HG03095 (cell line): ENCODE data around the gene PXDC1.
"Not testable (repeated sequence)": the region's sequence is repeated elsewhere in the genome, so short reads cannot be mapped to it uniquely, and the experiment has no call there.

ENCODE experiments used
- ATAC-seq: cut with Tn5 transposase; IDR thresholded peaks from one replicate; pipeline ENCODE4 v1.9.1; 2021; ENCODE audit warnings: moderate library complexity; ENCODE audit not compliant: unreplicated experiment

Gene PXDC1

DNA sequence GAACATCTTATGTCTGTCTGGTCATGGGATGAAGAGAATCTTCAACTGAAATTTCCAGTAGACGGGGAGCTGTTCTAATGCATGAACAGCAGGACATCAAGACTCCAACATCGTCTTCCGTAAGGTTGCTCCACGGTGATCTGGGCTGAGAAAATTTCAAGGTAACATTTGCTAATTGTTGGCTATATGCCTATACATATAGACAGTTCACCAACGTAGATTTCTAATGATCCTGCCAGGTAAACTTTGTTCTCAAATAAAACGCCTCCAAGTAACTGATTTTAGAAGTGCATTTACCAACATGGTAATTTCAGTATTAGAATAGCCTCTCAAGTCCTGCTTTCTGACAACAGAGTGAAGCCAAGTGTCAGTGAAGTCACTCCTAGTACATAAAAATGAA is 11.3 kb upstream of the PXDC1 start:
- no peak for ATAC-seq

DNA sequence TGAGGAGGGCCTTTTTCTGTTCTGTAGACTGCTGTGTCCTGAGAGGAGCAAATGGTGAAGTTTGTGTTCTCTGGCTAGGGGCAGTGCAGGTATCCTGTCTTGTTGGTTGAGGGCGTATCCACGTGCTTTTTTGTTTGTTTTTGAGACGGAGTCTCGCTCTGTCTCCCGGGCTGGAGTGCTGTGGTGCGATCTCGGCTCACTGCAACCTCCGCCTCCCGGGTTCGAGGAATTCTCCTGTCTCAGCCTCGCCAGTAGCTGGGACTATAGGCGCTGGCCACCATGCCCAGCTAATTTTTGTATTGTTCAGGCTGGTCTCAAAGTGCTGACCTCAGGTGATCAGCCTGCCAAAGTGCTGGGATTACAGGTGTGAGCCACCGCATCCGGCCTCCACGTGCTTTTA is 10.8 kb upstream of the PXDC1 start:
- no peak for ATAC-seq

DNA sequence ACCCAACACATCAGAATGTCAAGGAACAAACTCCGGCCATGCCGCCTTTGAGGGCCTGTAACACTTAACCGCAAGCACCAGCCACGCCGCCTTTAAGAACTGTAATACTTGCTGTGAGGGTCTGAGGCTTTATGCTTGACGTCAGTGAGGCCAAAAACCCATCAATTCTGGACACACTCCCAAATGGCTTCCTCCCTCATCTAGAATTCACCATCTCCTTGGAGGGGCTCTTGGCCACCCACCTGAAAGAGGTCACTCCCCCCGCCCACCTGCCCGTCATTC is 10.4 kb upstream of the PXDC1 start:
- ATAC-seq, result no peak

DNA sequence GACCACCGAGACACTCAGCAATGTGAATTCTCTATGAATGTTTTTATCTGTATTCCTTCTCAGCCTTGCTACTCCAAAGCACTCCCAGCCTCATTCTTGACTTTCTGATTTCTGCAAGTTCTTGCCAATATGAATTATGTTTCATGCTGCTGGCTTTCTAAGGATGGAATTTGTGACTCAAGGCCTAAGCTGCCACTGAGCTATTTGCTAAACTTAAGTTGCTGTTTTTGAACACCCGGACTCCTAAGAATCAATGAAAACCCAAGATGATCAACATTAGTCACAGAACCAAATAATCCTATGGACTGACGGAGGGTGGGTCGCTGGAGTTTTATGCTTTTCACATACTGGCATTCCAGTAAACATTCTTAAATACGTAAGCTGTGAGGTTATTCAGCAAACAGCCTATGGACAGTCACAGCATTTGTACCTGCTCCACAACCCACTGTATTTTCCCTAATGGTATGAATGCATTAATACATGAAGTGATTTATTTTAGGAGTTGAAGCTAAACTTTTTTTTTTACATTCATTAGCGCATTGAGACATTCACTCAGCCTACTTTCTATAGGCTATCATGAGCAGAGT is 8.2 kb upstream of the PXDC1 start:
- ATAC-seq, result no peak

DNA sequence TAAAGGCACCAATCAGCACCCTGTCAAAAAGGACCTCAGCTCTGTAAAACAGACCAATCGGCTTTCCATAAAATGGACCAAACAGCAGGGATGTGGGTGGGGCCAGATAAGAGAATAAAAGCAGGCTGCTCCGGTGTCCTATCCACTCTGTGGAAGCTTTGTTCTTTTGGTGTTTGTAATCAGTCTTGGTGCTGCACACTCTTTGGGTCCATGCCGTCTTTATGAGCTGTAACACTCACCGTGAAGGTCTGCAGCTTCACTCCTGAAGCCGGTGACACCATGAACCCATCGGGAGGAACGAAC is 7.3 kb upstream of the PXDC1 start:
- ATAC-seq, result no peak

DNA sequence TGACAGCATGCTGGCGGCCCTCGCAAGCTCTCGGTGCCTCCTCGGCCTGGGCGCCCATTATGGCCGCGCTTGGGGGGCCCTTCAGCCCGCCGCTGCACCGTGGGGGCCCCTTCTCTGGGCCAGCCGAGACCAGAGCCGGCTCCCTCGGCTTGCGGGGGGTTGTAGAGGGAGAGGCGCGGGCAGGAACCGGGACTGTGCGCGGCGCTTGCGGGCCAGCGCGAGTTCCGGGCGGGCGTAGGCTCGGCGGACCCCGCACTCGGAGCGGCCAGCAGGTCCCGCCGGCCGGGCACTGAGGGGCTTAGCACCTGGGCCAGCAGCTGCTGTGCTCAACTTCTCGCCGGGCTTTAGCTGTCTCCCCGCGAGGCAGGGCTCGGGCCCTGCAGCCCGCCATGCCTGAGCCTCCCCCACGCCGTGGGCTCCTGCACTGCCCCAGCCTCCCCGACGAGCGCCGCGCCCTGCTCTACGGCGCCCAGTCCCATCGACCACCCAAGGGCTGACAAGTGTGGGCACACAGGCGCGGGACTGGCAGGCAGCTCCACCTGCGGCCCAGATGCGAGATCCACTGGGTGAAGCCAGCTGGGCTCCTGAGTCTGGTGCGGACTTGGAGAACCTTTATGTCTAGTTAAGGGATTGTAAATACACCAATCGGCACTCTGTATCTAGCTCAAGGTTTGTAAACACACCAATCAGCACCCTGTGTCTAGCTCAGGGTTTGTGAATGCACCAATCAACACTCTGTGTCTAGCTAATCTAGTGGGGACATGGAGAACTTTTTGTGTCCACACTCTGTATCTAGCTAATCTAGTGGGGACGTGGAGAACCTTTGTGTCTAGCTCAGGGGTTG is 6.7 kb upstream of the PXDC1 start:
- ATAC-seq, result not testable (repeated sequence)

DNA sequence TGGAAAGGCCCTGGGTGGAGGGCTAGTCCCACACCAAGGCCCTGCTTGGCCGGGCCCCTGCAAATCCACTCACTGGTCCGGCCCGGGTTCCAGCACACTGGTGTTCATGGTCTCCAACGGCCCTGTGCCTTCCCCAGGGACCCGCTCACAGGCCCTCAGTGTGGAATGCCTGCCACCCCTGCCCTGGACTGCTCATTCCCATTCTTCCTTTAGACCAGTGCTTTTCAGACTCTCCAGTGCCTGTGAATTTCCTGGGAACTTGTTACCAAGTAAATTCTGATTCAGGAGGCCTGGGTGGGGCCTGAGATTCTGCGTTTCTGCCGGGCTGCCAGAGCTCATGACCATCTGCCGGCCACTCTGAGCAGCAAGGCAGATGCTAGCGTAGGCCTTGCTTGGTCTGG is 5.7 kb upstream of the PXDC1 start:
- no peak for ATAC-seq

DNA sequence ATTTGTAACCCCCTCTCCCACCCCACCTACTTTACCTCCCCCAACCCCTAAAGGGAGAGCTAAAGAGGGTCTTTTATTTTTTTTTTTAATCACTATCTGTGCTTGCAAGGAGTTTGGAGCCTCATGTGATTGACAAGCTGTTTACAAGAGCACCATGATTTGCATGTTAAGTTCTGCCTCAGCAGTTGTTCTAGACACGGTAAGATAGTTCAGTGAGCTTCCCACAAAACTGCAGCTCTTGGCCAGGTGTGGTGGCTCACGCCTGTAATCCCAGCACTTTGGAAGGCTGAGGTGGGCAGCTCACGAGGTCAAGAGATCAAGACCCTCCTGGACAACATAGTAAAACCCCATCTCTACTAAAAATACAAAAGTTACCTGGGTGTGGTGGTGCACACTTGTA is 5.0 kb upstream of the PXDC1 start:
- no peak for ATAC-seq

DNA sequence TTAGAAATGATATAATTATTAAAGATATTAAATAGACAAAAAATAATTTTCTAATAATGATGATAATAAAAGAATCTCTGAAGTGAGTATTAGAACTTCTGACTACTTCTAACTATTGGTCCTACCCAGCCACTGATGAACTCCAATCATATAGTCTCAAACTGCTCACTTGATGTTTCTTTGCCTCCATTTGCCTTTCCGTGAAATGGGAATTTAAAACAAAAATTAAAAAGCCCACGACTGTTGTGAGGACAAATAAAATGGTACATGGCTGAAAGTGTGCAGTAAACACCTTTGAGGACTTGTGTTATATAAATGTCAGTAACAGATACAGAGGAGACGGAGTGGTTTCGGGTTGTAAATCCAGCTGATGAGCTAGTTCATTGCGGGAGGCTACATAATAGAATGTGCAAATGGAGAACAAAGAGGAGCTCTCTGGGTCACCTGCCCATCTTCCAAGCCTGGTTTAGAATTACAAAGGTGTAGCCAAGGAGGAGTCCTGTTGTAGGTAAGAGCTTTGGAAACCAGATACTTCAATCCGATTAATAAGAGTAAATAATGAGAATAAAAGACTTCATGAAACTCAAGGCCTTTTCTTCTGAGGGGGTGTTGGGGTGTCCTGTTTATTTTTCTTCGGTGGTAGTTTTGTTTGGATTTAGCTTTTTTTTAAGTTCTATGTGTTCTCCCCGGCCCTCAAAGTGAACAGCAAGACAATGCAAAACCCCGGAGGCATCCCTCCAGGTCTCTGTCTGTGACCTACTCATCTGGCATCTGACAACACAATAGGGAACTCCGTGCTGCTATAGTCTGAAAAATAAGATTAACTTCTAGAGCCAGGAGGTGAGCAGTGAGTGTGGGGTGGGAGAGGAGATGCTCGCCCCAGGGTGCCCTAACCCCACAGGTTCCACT is 4.4 kb upstream of the PXDC1 start:
- no peak for ATAC-seq

DNA sequence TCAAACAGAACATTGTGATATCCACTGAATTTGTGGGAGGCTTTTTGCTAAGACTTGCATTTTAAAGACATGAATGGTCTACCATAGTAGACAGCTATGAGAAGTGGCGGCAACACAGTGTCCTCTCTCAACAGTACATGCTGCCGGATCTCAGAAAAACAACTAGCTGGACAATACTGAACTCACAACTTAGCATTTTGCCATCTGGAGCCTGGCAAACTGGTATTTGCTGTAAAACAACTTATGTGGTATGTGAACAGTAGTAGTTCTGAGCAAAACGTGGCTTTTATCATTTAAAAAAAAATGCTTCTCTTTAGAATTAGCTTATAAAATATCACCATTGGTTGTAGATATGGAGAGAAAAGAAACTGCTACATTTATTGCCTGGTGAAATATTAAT is 3.3 kb upstream of the PXDC1 start:
- ATAC-seq, result no peak

DNA sequence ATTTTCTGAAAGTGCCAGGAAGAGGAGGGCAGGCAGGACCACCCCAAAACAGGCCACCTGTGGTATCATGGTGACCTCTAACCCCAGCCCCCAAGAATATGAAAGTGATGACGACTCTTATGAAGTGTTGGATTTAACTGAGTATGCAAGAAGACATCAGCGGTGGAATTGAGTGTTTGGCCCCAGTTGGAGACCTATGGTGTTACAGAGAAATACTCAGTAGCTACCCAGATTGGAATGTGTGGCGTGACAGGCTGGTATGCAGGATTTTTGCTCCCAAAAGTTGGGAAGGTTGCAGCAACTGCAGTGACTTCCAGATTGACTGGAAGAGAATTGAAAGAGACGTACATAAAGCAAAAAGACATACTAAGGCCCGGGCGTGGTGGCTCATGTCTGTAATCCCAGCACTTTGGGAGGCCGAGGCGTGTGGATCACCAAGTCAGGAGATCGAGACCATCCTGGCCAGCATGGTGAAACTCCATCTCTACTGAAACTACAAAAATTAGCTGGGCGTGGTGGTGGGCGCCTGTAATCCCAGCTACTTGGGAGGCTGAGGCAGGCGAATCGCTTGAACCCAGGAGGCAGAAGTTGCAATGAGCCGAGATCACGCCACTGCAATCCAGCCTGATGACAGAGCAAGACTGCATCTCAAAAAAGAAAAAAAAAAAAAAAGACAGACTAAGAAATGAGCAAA is 2.7 kb upstream of the PXDC1 start:
- ATAC-seq, result not testable (repeated sequence)

DNA sequence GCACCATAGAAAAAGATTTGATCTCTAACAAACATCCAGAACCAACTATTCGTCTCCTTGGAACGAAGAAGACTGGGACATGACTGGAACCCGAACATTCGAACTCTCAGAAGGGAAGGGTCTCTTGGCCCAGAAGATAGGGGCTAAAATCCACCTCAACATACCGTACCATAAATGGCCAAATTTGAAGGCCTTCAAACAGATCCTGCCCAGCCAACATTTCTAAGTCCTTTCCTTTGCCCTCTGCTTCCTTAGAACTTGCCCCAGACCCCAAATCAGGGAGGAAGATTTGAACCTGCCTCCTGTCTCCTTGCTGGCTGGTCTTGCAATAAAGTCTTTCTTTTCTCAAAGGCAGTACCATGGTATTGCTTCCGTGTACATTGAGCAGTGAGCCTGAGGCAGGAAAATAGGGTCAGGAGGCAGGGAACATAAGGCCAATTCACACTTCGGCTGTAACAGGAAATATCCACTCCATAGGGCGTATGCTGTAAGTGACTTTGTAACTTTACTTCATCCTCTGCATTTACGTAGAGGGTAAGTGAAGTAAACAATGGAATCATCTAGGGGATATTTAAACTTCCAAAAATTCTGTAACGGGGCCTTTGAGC is 1.8 kb upstream of the PXDC1 start:
- ATAC-seq, result no peak

DNA sequence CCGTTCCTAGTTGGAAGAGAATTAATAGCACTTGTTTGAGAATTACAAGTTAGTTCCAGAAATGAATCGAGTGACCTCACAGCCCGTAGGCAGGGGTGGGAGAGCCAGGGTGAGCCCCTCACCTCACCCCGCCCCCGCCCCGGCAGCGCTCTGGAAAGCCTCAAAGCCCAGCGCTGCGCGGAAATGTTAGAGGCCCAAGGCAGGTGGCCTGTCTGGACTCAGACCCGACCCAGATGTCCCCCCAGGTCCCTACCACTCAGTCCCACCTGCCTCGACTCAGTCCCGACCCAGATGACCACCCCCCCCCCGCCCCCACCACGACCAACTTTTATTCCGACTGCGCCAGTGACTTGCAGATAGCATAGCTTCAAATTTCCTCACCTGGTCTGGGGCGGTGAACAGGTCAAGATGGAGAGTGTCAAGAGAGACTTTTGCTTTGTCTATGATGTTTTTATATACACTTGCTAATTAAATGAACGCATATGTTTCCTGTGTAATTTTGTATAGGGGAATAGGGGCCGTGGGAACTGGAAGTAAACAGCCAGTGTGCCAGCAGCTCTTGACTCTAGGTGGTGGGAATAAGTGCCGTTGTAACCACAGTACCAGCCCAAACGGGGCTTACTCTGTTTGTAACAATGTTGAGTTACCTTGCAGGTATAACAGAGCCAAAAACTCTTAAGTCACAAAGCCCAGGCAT is 1.2 kb upstream of the PXDC1 start:
- no peak for ATAC-seq

DNA sequence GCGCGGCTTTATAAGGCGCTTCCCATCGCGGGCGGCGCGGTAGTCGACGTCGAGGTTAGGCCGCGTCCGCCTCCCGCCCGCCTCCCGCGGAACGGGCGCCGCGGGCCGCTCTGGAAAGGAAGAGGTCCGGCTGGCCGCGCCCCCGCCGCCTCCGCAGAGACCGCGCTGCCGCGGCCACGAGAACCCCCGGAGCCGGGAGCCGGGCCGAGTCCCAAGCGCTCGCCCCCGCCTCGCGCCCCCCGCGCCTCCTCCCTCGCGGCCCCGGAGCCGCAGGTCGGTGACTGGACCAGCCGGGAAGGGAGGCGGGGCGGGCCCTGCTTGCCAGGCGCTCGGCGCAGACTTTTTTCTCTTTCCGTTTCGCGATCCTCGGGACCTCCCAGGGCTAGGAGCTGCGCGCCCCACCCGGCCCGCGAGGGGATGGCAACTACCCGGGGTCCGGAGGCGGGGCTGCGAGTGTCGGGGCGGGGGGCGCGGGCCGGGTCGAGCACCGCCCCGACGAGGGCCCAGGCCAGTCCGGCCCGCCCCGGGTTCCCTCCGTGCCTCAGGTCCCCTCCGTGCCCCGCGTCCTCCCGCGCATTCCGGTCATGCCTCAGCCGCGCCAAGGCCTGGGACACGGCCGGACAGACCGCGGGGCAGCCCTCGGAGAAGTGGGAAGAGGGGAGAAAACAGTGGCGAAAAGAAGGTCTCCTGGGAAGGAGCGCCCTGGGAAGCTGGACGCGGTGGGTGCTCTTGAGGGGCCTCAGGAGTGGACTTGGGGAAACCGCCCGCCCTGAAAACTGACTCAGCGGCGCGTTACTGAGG is 417 bp upstream of the PXDC1 start:
- ATAC-seq, result peak; percentile 61

DNA sequence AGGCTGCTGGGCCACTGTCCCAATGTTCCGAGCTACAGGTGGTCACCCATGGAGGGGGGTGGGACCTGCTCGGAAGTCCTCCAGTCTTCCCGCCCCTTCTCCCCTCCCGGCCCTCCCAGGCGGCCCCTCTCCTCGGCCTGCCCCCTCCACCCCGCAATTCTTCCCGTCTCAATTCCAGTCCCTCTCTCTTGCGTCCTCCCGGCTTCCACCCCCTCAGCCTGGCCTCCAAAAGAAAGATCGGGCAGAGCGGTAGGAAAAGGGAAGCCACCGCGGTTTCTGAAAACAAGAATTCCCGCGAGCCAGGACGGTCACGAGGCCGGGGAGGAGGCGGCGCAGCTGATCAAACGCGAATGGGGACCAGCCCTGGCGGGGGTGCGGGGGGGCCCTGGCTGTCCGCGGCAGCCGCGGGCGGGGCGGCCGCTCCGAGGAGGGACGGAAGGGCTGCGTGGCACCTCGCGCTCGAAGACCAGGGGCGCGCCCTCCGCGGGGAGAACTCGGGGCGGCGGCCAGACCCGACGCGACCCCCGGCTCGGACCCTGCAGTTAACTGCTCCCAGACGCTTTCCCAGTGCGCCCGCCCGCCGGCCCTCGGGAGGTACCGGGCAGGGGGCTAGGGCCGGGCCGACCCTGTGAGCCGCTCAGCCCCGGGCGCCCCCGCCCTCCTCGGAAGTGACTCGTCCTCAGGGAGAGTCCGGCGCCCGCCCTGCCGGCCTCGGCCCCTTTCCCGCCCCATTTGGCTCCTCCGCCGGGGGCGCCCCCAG is 1.0 kb downstream of the PXDC1 start:
- ATAC-seq, result no peak

DNA sequence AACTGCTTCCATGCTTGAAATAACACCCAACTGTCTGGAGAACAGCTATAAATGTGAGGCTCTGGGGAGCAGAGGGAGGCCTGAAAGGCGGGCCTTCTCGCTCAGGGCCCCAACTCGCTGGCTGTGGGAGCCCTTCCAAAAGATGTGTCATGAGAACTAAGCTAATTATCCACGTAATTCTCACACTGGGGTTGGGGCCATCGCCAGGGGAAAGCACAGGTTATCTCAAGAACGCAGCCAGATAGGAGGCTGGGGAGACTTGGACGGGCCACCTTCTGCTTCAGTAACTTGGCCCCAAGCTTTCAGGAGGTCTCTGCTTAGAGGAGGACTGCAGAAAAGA is 1.6 kb downstream of the PXDC1 start:
- no peak for ATAC-seq

DNA sequence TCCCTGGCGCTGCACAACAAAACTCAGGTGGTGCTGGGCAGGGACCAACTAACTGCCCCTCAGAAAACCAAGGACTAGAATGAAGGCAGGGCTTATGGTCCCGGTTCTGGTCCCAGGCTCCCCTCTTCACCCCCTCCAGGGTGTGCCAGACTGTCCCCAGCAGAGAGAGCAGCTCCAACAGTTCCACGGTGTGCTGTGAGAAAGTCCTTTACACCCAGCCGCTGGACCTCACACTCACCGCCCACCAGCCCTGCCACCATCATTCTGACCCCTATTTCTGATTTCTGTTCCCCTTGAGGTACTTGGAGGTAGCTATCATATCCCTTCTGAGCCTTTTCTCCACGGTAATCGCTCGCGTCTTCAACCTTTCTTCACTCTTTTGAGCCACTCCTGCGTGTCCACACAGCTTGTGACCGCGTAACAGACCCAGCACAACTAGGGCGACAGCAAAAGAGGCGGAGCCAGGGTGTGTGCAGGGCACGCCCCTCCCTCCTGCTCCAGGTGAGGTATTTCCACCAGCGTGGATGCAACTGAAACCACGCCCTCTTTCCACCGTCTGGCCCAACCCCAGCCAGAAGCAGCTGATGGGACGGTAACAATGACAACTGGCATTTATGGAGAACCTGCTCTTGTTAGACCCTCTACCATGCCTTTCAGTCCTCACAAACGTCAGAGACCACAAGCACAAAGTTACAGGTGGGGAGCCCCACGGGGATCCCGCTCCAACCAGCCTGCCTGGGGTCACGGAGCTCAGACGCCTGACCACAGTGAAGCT is 2.3 kb downstream of the PXDC1 start:
- ATAC-seq, result no peak
